ENCODE measurements around the gene FZR1. TPM values are rescaled to one million over a fixed set of nuclear protein-coding genes. Genes with fewer than 3 reads are reported as not detected.

FZR1 gene
- total and polyA plus RNA-seq, 7 donors: 12.8 to 25.8 (median 24.3) TPM

GRCh38 chr19:3516675-3517207 is 10.6 kb downstream of the FZR1 start:
- TF ChIP-seq CTCF (IDR thresholded peaks at IDR 0.05): no peak
- Histone ChIP-seq H3K27ac (peak overlapping the region; percentile 58), H3K9me3 (no peaks in the 10 kb centered on the region), H3K4me1 (peaks cover 23% of the 10 kb centered on the region), H3K27me3 (ENCODE audit: insufficient read depth in 3 of 3, low read length in 2 of 3) (no peaks in the 10 kb centered on the region), H3K36me3 (ENCODE audit: insufficient read depth in 1 of 2, low read depth in 1 of 2) (peaks cover 0 to 5% of the 10 kb centered on the region in 2 donors), H3K4me3 (no peak overlapping the region)
- intact Hi-C loops (cut with DNase I): no loop called here
- DNase-seq (no peak), ATAC-seq (peak; percentile 68 to 92 (median 72))
- 24 to 31% (median 25%) methylated on average over 14 to 15 of the region's 15 CpGs for WGBS, 3 donors

GRCh38 chr19:3517638-3518037 is 11.5 kb downstream of the FZR1 start:
- intact Hi-C loops (cut with DNase I): no loop called here

GRCh38 chr19:3518255-3518654 is 12.1 kb downstream of the FZR1 start:
- H3K9me3 ChIP-seq: no peaks in the 10 kb centered on the region
- peaks cover 0 to 8% of the 10 kb centered on the region in 2 donors for H3K36me3 ChIP-seq (ENCODE audit: insufficient read depth in 1 of 2, low read depth in 1 of 2)
- DNase-seq (no peak), ATAC-seq (no peak)
- no peak overlapping the region for H3K27ac ChIP-seq
- TF ChIP-seq CTCF (IDR thresholded peaks at IDR 0.05): no peak
- no peaks in the 10 kb centered on the region for H3K27me3 ChIP-seq (ENCODE audit: insufficient read depth in 3 of 3, low read length in 2 of 3)
- H3K4me3 ChIP-seq: no peak overlapping the region
- 80 to 85% (median 85%) methylated on average over 10 of the region's 10 CpGs for WGBS, 3 donors
- intact Hi-C loops (cut with DNase I): no loop called here
- peaks cover 16% of the 10 kb centered on the region for H3K4me1 ChIP-seq

More at GRCh38 chr19:3517638-3518037, 11.5 kb downstream of the FZR1 start:
- Histone ChIP-seq H3K9me3 (no peaks in the 10 kb centered on the region), H3K4me3 (no peak overlapping the region), H3K36me3 (ENCODE audit: insufficient read depth in 1 of 2, low read depth in 1 of 2) (peaks cover 0 to 5% of the 10 kb centered on the region in 2 donors), H3K27me3 (ENCODE audit: insufficient read depth in 3 of 3, low read length in 2 of 3) (no peaks in the 10 kb centered on the region), H3K27ac (no peak overlapping the region), H3K4me1 (peaks cover 22% of the 10 kb centered on the region)
- DNase-seq (no peak), ATAC-seq (no peak)
- 89 to 96% (median 95%) methylated on average over 2 of the region's 2 CpGs for WGBS, 3 donors
- TF ChIP-seq CTCF (IDR thresholded peaks at IDR 0.05): no peak

DNA sequence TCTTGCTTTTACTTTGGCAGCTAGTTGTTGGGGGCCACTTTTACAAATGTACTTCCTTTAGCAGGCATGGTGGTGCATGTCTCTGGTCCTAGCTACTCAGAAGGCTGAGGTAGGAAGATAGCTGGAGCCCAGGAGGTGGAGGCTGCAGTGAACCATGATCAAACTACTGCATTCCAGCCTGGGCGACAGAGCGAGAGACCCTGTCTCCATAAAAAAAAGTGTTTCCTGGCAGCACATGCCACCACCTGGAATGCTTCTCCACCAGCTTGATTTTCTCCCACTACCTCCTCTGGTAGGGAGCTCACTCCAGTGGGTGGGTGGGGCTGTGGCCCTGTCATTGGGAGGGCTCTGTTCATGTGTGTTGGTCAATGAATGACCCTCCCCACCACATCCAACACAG is 12.5 kb downstream of the FZR1 start:
- no peak for ATAC-seq
- 80 to 90% (median 87%) methylated on average over 2 of the region's 2 CpGs for WGBS, 3 donors
- TF ChIP-seq CTCF (IDR thresholded peaks at IDR 0.05): no peak
- H3K4me1 ChIP-seq: peaks cover 15% of the 10 kb centered on the region
- DNase-seq: no peak
- H3K27ac ChIP-seq: no peak overlapping the region
- peaks cover 0 to 12% of the 10 kb centered on the region in 2 donors for H3K36me3 ChIP-seq (ENCODE audit: insufficient read depth in 1 of 2, low read depth in 1 of 2)
- H3K4me3 ChIP-seq: no peak overlapping the region
- intact Hi-C loops (cut with DNase I): no loop called here
- no peaks in the 10 kb centered on the region for H3K9me3 ChIP-seq
- H3K27me3 ChIP-seq (ENCODE audit: insufficient read depth in 3 of 3, low read length in 2 of 3): no peaks in the 10 kb centered on the region

DNA sequence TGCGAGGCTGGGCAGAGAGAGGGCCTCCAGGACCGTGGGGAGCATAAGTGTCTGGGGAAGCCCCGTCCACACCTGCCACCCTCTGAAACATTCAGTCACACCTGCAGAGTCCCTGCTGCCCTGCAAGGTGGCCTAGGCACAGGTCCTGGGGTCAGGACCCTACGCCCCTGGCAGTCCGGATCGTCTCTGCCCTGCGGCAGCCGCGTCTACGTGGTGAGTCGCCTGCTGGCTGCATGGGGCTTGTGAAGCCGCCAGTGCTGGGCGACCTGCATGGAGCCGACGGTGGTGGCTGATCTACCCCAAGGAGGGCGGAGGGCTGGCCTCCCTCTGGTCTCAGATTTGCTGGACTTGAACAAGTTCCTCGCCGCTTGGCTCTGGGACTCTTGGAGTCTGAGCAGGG is 13.0 kb downstream of the FZR1 start:
- no peak for TF ChIP-seq CTCF (IDR thresholded peaks at IDR 0.05)
- H3K27ac ChIP-seq: no peak overlapping the region
- H3K9me3 ChIP-seq: no peaks in the 10 kb centered on the region
- intact Hi-C loops (cut with DNase I): no loop called here
- peaks cover 15% of the 10 kb centered on the region for H3K4me1 ChIP-seq
- no peak for ATAC-seq
- WGBS, 3 donors: 85 to 93% (median 90%) methylated on average over 17 to 18 of the region's 18 CpGs
- H3K36me3 ChIP-seq (ENCODE audit: insufficient read depth in 1 of 2, low read depth in 1 of 2): peaks cover 0 to 16% of the 10 kb centered on the region in 2 donors
- H3K27me3 ChIP-seq (ENCODE audit: insufficient read depth in 3 of 3, low read length in 2 of 3): no peaks in the 10 kb centered on the region
- no peak overlapping the region for H3K4me3 ChIP-seq
- DNase-seq: no peak
